Measurements from ENCODE around the gene FSTL3.

DNA sequence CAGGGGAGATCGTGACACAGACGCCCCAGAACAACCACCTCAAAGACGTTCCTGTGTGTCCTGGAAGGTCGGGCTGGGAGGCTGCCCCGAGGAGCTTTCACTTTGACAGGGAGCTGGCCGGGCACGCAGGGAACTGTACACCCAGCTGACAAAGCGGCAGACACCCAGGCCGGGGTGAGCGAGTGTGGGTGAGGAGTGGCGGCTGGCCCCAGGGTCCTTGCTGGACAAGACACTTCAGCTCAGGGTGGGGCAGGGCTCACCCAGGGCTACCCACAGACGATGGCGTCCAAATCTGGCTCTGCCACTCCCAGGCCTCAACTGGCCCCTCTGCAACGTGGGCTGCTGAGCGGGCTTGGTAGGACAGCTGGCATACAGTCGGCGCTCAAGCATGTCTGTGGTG lies 34.5 kb upstream of the FSTL3 start:
- no peak for TF ChIP-seq EZH2 (IDR thresholded peaks at IDR 0.05; ENCODE audit: low read depth)
- TF ChIP-seq, protein P1, sequence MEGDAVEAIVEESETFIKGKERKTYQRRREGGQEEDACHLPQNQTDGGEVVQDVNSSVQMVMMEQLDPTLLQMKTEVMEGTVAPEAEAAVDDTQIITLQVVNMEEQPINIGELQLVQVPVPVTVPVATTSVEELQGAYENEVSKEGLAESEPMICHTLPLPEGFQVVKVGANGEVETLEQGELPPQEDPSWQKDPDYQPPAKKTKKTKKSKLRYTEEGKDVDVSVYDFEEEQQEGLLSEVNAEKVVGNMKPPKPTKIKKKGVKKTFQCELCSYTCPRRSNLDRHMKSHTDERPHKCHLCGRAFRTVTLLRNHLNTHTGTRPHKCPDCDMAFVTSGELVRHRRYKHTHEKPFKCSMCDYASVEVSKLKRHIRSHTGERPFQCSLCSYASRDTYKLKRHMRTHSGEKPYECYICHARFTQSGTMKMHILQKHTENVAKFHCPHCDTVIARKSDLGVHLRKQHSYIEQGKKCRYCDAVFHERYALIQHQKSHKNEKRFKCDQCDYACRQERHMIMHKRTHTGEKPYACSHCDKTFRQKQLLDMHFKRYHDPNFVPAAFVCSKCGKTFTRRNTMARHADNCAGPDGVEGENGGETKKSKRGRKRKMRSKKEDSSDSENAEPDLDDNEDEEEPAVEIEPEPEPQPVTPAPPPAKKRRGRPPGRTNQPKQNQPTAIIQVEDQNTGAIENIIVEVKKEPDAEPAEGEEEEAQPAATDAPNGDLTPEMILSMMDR (conservative IDR thresholded peaks at IDR 0.05), result no peak

Measured in PC-9 (cell line).